Measurements from ENCODE around the gene TEX2.
A peak's percentile ranks its signal among the peaks of the same experiment; 100 is the strongest.

Gene TEX2

GRCh38 chr17:64297467-64298088 is 34.5 kb upstream of the TEX2 start:
- no peak overlapping the region for H3K4me3 ChIP-seq (ENCODE audit: low read depth, low read length)
- in situ Hi-C loops (cut with HindIII; ENCODE audit: low sequenced_read_pairs), result no loop called here
- no peak for DNase-seq (ENCODE audit: low read depth)
- TF ChIP-seq CTCF (IDR thresholded peaks at IDR 0.05; ENCODE audit: low read depth, low read length, missing control alignments), result no peak

- no peak for TF ChIP-seq CTCF (IDR thresholded peaks at IDR 0.05; ENCODE audit: low read depth, low read length, missing control alignments)
- no peak overlapping the region for H3K4me3 ChIP-seq (ENCODE audit: low read depth, low read length)
- DNase-seq (ENCODE audit: low read depth), result no peak
- in situ Hi-C loops (cut with HindIII; ENCODE audit: low sequenced_read_pairs), result no loop called here
Measured at GRCh38 chr17:64296246-64296645, 33.2 kb upstream of the TEX2 start.

GRCh38 chr17:64295146-64295545 is 32.1 kb upstream of the TEX2 start:
- in situ Hi-C loops (cut with HindIII; ENCODE audit: low sequenced_read_pairs), result no loop called here
- DNase-seq (ENCODE audit: low read depth), result no peak
- TF ChIP-seq CTCF (IDR thresholded peaks at IDR 0.05; ENCODE audit: low read depth, low read length, missing control alignments), result no peak
- H3K4me3 ChIP-seq (ENCODE audit: low read depth, low read length), result no peak overlapping the region

- TF ChIP-seq CTCF (IDR thresholded peaks at IDR 0.05; ENCODE audit: low read depth, low read length, missing control alignments), result peak; percentile 29
- DNase-seq (ENCODE audit: low read depth), result no peak
- in situ Hi-C loops (cut with HindIII; ENCODE audit: low sequenced_read_pairs), result no loop called here
- H3K4me3 ChIP-seq (ENCODE audit: low read depth, low read length), result no peak overlapping the region
Measured at GRCh38 chr17:64291268-64291851, 28.3 kb upstream of the TEX2 start.

GRCh38 chr17:64289741-64290141 is 26.7 kb upstream of the TEX2 start:
- in situ Hi-C loops (cut with HindIII; ENCODE audit: low sequenced_read_pairs), result no loop called here
- no peak overlapping the region for H3K4me3 ChIP-seq (ENCODE audit: low read depth, low read length)
- TF ChIP-seq CTCF (IDR thresholded peaks at IDR 0.05; ENCODE audit: low read depth, low read length, missing control alignments), result no peak
- DNase-seq (ENCODE audit: low read depth), result no peak

GRCh38 chr17:64282753-64283080 is 19.7 kb upstream of the TEX2 start:
- no peak for DNase-seq (ENCODE audit: low read depth)
- no peak for TF ChIP-seq CTCF (IDR thresholded peaks at IDR 0.05; ENCODE audit: low read depth, low read length, missing control alignments)
- no peak overlapping the region for H3K4me3 ChIP-seq (ENCODE audit: low read depth, low read length)
- in situ Hi-C loops (cut with HindIII; ENCODE audit: low sequenced_read_pairs), result no loop called here
